Progenitor cell of endocrine pancreas (in vitro differentiated cells): ENCODE data around the gene GCKR. TPM values are rescaled to one million over a fixed set of nuclear protein-coding genes. Genes with fewer than 3 reads are reported as not detected.
"Not testable (repeated sequence)": the region's sequence is repeated elsewhere in the genome, so short reads cannot be mapped to it uniquely, and the experiment has no call there.

ENCODE experiments used
- DNase-seq: peaks from one replicate; pipeline ENCODE4 v3.0.0; 2021; ENCODE audit warnings: low spot score; ENCODE audit not compliant: unreplicated experiment
- H3K27ac Mint-ChIP-seq: 2 replicates; pipeline ENCODE4 v1.8.0; 2021; ENCODE audit warnings: mild to moderate bottlenecking, moderate library complexity, mixed read lengths
- H3K27me3 Mint-ChIP-seq: 2 replicates; pipeline ENCODE4 v1.8.0; 2021; ENCODE audit warnings: mixed read lengths
- H3K36me3 Mint-ChIP-seq: 2 replicates; pipeline ENCODE4 v1.8.0; 2022; ENCODE audit warnings: mixed read lengths; ENCODE audit not compliant: insufficient read depth
- H3K4me1 Mint-ChIP-seq: 2 replicates; pipeline ENCODE4 v1.8.0; 2021; ENCODE audit warnings: low read depth, mixed read lengths
- H3K4me3 Mint-ChIP-seq: 2 replicates; pipeline ENCODE4 v1.8.0; 2021; ENCODE audit warnings: low read depth, mild to moderate bottlenecking, moderate library complexity, mixed read lengths
- H3K9me3 Mint-ChIP-seq: 2 replicates; pipeline ENCODE4 v1.8.0; 2021; ENCODE audit warnings: low read depth, mixed read lengths
- CTCF ChIP-seq: fragments of 200-600 bp; sonication (generic); IDR thresholded peaks from one replicate; pipeline ENCODE4 v1.5.0; 2021; ENCODE audit warnings: antibody characterized with exemption, mild to moderate bottlenecking; ENCODE audit not compliant: unreplicated experiment
- total RNA-seq: library from RNA; stranded (reverse); gene quantifications from 2 replicates; pipeline ENCODE4 v1.2.1, GENCODE V29; 2021

The GCKR gene
- total RNA-seq, 1 donor from 2014 or later = 2.8 TPM

GRCh38 chr2:27544143-27544821 is 47.6 kb downstream of the GCKR start:
- Mint-ChIP-seq H3K4me3 (no peak overlapping the region), H3K36me3 (peaks cover 1% of the 10 kb centered on the region), H3K27ac (no peak overlapping the region), H3K9me3 (peaks cover 12% of the 10 kb centered on the region), H3K27me3 (no peaks in the 10 kb centered on the region), H3K4me1 (no peaks in the 10 kb centered on the region)
- TF ChIP-seq CTCF = no peak
- no peak for DNase-seq

- peaks cover 12% of the 10 kb centered on the region for H3K9me3 Mint-ChIP-seq
- H3K27ac Mint-ChIP-seq = no peak overlapping the region
- no peak for DNase-seq
- no peaks in the 10 kb centered on the region for H3K27me3 Mint-ChIP-seq
- no peaks in the 10 kb centered on the region for H3K4me1 Mint-ChIP-seq
- TF ChIP-seq CTCF = no peak
- peaks cover 1% of the 10 kb centered on the region for H3K36me3 Mint-ChIP-seq
- no peak overlapping the region for H3K4me3 Mint-ChIP-seq
These were observed 48.9 kb downstream of the GCKR start for GRCh38 chr2:27545348-27546141.

GRCh38 chr2:27549303-27549702 is 52.7 kb downstream of the GCKR start:
- Mint-ChIP-seq H3K9me3 (peaks cover 9% of the 10 kb centered on the region), H3K4me3 (no peak overlapping the region), H3K4me1 (no peaks in the 10 kb centered on the region), H3K27me3 (peaks cover 15% of the 10 kb centered on the region), H3K27ac (no peak overlapping the region), H3K36me3 (peaks cover 1% of the 10 kb centered on the region)
- DNase-seq = no peak
- no peak for TF ChIP-seq CTCF

GRCh38 chr2:27551514-27551913 is 54.9 kb downstream of the GCKR start:
- Mint-ChIP-seq H3K4me3 (no peak overlapping the region), H3K27me3 (peaks cover 15% of the 10 kb centered on the region), H3K36me3 (no peaks in the 10 kb centered on the region), H3K9me3 (peaks cover 3% of the 10 kb centered on the region), H3K4me1 (no peaks in the 10 kb centered on the region), H3K27ac (no peak overlapping the region)
- no peak for TF ChIP-seq CTCF
- DNase-seq = no peak

GRCh38 chr2:27552941-27553340 is 56.3 kb downstream of the GCKR start:
- H3K4me3 Mint-ChIP-seq = no peak overlapping the region
- no peak for DNase-seq
- H3K27me3 Mint-ChIP-seq = peaks cover 15% of the 10 kb centered on the region
- TF ChIP-seq CTCF = no peak
- no peaks in the 10 kb centered on the region for H3K36me3 Mint-ChIP-seq
- no peaks in the 10 kb centered on the region for H3K9me3 Mint-ChIP-seq
- H3K4me1 Mint-ChIP-seq = no peaks in the 10 kb centered on the region
- no peak overlapping the region for H3K27ac Mint-ChIP-seq

- H3K36me3 Mint-ChIP-seq, H3K9me3 Mint-ChIP-seq, H3K4me3 Mint-ChIP-seq, H3K27ac Mint-ChIP-seq, H3K4me1 Mint-ChIP-seq, DNase-seq: not testable (repeated sequence)
- H3K27me3 Mint-ChIP-seq = peaks cover 15% of the 10 kb centered on the region
These were observed 57.8 kb downstream of the GCKR start for GRCh38 chr2:27554451-27554850.
